Activated CD8-positive, alpha-beta memory T cell treated with anti-CD3 and anti-CD28 coated beads, Interleukin-2, amount 50 U/mL, for 24 hours (primary cell): ENCODE measurements around the gene ZFAND5.

Experiments
- DNase-seq: peaks from one replicate; pipeline ENCODE4 v3.0.0-alpha.2; 2020; ENCODE audit errors: extremely low read depth

ZFAND5 gene

GRCh38 chr9:72363236-72363635 lies 1.8 kb downstream of the ZFAND5 start:
- no peak for DNase-seq

- DNase-seq, result peak; percentile 21
Observed at GRCh38 chr9:72362680-72363139, 2.3 kb downstream of the ZFAND5 start.

- DNase-seq, result no peak
Observed at GRCh38 chr9:72362118-72362531, 2.9 kb downstream of the ZFAND5 start.

- no peak for DNase-seq
Observed at GRCh38 chr9:72361217-72361616, 3.8 kb downstream of the ZFAND5 start.

- no peak for DNase-seq
Observed at GRCh38 chr9:72360324-72360723, 4.7 kb downstream of the ZFAND5 start.

GRCh38 chr9:72356041-72356582 lies 8.9 kb downstream of the ZFAND5 start:
- DNase-seq, result no peak

GRCh38 chr9:72355153-72355552 lies 9.9 kb downstream of the ZFAND5 start:
- DNase-seq, result no peak

- DNase-seq, result no peak
Observed at GRCh38 chr9:72354704-72355103, 10.3 kb downstream of the ZFAND5 start.

- DNase-seq, result no peak
Observed at GRCh38 chr9:72353455-72354116, 11.4 kb downstream of the ZFAND5 start.

- no peak for DNase-seq
Observed at GRCh38 chr9:72352911-72353388, 12.1 kb downstream of the ZFAND5 start.

- DNase-seq, result no peak
Observed at GRCh38 chr9:72351538-72352453, 13.2 kb downstream of the ZFAND5 start.

- no peak for DNase-seq
Observed at GRCh38 chr9:72349911-72350310, 15.1 kb downstream of the ZFAND5 start.

GRCh38 chr9:72349240-72349639 lies 15.8 kb downstream of the ZFAND5 start:
- DNase-seq, result no peak

GRCh38 chr9:72346333-72346732 lies 18.7 kb downstream of the ZFAND5 start:
- DNase-seq, result no peak

GRCh38 chr9:72338631-72339030 lies 26.4 kb downstream of the ZFAND5 start:
- DNase-seq, result no peak

GRCh38 chr9:72337286-72337685 lies 27.7 kb downstream of the ZFAND5 start:
- no peak for DNase-seq

- no peak for DNase-seq
Observed at GRCh38 chr9:72334658-72335337, 30.2 kb downstream of the ZFAND5 start.

- DNase-seq, result no peak
Observed at GRCh38 chr9:72333709-72334108, 31.3 kb downstream of the ZFAND5 start.

GRCh38 chr9:72333197-72333596 lies 31.8 kb downstream of the ZFAND5 start:
- DNase-seq, result no peak

- DNase-seq, result no peak
Observed at GRCh38 chr9:72332351-72332750, 32.7 kb downstream of the ZFAND5 start.

- DNase-seq, result no peak
Observed at GRCh38 chr9:72327631-72328030, 37.4 kb downstream of the ZFAND5 start.

- DNase-seq, result no peak
Observed at GRCh38 chr9:72326641-72327040, 38.4 kb downstream of the ZFAND5 start.
